Measurements from ENCODE around the gene NUBP2.

Gene NUBP2

GRCh38 chr16:1743376-1744337 is 39.1 kb upstream of the NUBP2 start:
- DNase-seq (ENCODE audit: low read depth): no peak
- TF ChIP-seq CTCF (IDR thresholded peaks at IDR 0.05; ENCODE audit: insufficient read depth, low read depth, low read length, missing control alignments): no peak

DNA sequence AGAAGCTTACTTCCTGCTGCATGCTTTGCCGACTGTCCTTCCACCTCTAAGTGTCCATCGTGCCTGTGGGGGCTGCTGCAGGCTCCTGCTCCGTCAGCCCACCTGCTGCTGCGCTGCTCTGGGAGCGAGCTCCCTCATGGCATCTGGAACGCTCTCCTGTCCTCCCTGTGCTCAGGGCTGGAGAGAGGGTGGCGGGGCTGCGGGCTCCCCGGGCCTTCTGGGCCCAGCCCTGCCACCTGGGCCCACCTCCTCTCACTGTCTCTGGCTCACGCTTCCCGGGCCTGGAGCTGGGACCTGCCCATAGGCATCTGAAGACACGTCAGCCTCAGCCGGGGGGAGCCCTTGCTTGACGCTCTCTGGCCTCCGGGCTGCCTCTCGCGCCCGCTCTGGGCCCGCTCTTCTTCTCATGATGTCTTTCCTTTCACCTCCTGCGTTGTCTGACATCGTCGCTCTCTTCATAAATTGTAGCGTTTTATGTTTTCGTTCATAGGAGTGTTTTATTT is 38.4 kb upstream of the NUBP2 start:
- no peak overlapping the region for H3K4me3 ChIP-seq (ENCODE audit: low read depth, low read length)
- no peak for DNase-seq (ENCODE audit: low read depth)
- TF ChIP-seq CTCF (IDR thresholded peaks at IDR 0.05; ENCODE audit: insufficient read depth, low read depth, low read length, missing control alignments): no peak

More at GRCh38 chr16:1743376-1744337, 39.1 kb upstream of the NUBP2 start:
- no peak overlapping the region for H3K4me3 ChIP-seq (ENCODE audit: low read depth, low read length)

DNA sequence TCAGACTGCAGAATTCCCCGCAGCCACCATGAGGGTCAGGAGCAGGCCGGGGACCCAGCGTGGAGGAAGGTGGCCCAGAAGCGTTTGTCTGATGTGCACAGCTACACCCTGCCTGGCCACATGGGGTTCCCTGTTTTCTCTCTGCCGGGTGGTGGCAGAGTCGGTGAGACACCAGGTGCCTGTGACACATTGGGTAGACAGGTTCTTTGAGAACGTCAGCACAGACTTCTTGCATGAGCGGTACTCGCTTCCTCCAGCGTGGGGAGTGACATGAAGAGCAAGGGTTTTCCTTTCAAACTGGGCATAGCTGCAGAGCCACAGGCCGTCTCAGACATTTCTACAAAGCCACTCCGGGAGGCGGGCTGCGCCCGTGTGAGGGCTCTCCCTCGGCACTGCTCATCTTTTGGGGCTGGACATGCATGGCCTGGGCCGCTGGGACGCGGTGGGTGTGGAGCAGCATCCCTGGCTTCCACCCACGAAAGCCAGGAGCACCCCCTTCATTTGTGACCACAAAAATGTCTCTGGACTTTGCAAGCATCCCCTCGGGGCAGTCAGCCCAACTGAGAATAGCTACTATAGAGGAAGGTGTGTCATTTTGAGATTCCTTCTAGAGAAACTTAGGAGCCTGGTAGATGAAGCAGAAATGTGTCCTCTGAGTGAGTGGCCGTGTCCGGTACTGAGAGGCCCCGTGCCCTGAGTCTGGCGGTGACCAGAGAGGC is 37.4 kb upstream of the NUBP2 start:
- no peak for DNase-seq (ENCODE audit: low read depth)
- H3K4me3 ChIP-seq (ENCODE audit: low read depth, low read length): no peak overlapping the region
- no peak for TF ChIP-seq CTCF (IDR thresholded peaks at IDR 0.05; ENCODE audit: insufficient read depth, low read depth, low read length, missing control alignments)

- H3K4me3 ChIP-seq (ENCODE audit: low read depth, low read length): no peak overlapping the region
- TF ChIP-seq CTCF (IDR thresholded peaks at IDR 0.05; ENCODE audit: insufficient read depth, low read depth, low read length, missing control alignments): no peak
- DNase-seq (ENCODE audit: low read depth): no peak
Observed at GRCh38 chr16:1745900-1746692, 36.7 kb upstream of the NUBP2 start.

GRCh38 chr16:1746693-1747195 is 36.0 kb upstream of the NUBP2 start:
- TF ChIP-seq CTCF (IDR thresholded peaks at IDR 0.05; ENCODE audit: insufficient read depth, low read depth, low read length, missing control alignments): no peak
- DNase-seq (ENCODE audit: low read depth): no peak

DNA sequence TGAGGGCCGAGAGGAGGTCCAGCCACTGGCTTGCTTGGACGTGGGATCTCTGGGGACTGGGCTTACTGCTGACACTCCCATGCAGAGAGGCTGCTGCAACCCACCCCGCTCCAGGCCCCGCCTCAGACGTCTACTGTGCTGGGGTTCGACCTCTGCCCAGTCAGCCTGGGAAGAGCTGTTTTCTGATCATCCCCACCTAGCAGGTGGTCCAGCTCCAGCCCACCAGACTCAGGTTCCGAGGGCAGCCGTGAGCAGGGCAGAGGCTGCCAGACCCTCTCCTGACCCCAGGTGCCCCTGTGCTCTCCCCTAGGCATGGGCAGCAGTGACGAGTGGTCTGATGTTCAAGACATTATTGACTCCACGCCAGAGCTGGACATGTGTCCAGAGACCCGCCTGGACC is 34.8 kb upstream of the NUBP2 start:
- H3K4me3 ChIP-seq (ENCODE audit: low read depth, low read length): no peak overlapping the region
- no peak for DNase-seq (ENCODE audit: low read depth)
- TF ChIP-seq CTCF (IDR thresholded peaks at IDR 0.05; ENCODE audit: insufficient read depth, low read depth, low read length, missing control alignments): no peak

More at GRCh38 chr16:1746693-1747195, 36.0 kb upstream of the NUBP2 start:
- no peak overlapping the region for H3K4me3 ChIP-seq (ENCODE audit: low read depth, low read length)
